GM18870 (cell line): ENCODE data around the gene CTTNBP2NL.
A peak's percentile ranks its signal among the peaks of the same experiment; 100 is the strongest.
"Not testable (repeated sequence)": the region's sequence is repeated elsewhere in the genome, so short reads cannot be mapped to it uniquely, and the experiment has no call there.

ENCODE experiments used
- ATAC-seq: cut with Tn5 transposase; IDR thresholded peaks from one replicate; pipeline ENCODE4 v1.9.1; 2021; ENCODE audit warnings: moderate library complexity; ENCODE audit not compliant: unreplicated experiment

Gene CTTNBP2NL

DNA sequence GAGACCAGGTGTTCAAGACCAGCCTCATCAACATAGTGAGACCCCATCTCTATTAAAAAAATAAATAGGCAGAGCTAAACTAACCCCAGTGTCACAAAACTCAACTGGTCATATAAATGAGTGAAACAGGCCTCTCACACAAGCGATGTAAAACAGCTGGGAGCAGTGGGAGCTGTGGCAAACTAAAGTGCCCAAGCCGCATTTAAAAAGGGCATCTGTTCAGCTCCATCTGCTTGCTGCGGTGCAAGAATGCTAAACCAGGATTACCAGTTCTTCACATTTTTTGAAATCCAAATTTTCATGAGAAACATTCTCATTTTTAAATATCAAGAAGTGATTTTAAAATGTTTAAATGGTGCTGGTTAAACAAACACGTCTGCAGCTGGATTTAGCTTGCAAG is 62.7 kb downstream of the CTTNBP2NL start:
- no peak for ATAC-seq

DNA sequence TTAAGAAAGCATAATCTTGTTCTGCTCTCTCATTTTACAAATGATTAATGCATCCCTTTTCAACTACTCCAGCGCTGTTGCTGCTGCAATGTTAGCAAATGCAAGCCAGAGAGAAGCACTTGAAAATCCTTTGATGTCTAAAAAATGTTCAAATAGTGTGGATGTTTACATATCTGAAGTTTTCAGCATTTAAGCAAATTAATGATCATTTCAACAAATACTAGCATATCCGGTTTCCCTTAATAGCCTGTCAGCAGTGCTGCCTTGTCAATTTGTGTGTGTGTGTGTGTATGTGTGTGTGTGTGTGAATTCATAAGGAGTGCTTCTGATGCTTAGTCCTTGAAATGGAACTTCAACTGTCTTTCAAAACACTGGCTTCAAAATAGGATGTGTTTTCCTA is 64.6 kb downstream of the CTTNBP2NL start:
- no peak for ATAC-seq

GRCh38 chr1:112461200-112461871 is 65.3 kb downstream of the CTTNBP2NL start:
- ATAC-seq: no peak

DNA sequence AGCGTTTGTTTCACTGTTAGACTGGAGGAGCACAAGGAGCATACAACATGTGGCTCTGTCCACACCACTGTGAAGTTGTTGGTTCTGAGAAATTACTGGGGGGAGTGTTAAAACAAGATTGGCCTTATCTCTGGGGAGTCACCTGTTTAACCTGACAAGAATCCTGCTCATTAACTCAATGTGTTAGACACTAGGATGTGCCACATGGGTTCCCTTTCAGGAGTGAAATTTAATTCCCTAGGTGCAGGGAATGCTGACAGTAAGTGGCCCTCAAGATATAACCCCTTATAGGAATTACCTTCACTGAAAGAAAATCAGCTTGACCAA is 66.9 kb downstream of the CTTNBP2NL start:
- ATAC-seq: no peak

DNA sequence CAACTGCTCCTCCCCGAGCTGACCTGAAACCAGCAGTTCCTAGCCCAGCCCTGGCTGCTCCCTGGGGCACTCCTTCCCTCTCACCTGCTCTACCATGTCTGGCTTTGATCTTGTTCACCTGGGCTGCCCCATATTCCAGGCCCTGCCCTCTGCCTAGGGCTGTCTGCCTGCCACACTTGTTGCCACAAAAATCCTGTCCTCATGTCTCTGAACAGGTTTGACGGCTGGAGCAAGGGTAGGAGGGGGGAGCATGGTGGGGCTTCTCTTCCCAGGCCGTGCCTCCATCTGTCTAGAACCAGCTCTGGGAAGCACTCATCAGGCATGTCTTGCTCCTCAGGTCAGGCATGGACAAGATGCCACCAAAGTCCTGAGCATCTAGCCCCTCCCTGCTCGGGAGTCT is 68.5 kb downstream of the CTTNBP2NL start:
- ATAC-seq: no peak

GRCh38 chr1:112465122-112465521 is 69.1 kb downstream of the CTTNBP2NL start:
- ATAC-seq: no peak

- ATAC-seq: peak; percentile 81
Observed at GRCh38 chr1:112466078-112466660, 70.2 kb downstream of the CTTNBP2NL start.

DNA sequence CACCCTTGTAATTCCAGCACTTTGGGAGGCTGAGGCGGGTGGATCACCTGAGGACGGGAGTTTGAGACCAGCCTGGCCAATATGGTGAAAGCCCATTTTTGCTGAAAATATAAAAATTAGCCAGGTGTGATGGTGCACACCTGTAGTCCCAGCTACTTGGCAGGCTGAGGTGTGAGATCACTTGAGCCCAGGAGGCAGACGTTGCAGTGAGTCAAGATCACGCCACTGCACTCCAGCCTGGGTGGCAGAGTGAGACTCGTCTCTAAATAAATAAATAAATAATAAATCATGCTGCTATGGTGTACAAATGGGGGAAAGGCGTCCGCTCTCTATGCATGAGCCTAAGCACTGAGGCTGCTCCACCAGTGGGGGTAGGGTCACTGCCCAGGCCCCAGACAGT is 74.3 kb downstream of the CTTNBP2NL start:
- not testable (repeated sequence) for ATAC-seq

GRCh38 chr1:112470966-112471365 is 75.0 kb downstream of the CTTNBP2NL start:
- no peak for ATAC-seq

DNA sequence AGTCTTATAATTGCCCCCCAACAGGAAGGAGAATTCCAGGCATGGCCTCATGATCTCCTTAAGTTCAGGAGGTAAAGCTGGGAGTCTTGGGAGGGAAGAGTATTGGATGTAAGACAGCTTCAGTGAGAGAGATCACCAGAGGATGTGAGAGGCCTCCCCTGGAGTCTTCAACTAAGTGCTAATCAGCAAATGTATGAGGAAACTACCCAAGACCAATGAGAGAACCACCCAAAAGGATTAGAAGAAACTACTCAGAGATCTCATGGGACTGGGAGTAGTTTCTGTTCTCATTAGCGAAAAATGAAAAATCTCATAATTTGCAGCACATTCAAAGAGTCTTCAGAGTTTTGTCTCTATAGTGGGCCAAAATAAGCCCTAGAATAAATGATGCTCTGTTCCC is 76.1 kb downstream of the CTTNBP2NL start:
- no peak for ATAC-seq

DNA sequence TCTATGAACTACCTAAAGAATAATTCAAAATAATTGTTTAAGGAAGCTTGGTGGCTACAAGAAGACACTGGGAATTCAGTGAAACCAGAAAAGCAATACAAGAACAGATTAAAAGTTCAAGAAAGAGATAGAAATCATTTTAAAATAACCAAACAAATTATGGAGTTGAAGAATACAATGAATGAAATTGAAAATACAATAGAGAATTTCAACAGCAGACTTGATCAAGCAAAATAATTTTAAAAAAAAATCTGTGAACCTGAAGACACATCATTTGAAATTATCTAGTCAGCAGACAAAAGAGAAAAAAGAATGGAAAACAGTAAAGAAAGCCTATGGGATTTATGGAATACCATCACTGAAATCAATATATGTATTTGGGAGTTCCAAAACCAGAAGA is 81.5 kb downstream of the CTTNBP2NL start:
- no peak for ATAC-seq

DNA sequence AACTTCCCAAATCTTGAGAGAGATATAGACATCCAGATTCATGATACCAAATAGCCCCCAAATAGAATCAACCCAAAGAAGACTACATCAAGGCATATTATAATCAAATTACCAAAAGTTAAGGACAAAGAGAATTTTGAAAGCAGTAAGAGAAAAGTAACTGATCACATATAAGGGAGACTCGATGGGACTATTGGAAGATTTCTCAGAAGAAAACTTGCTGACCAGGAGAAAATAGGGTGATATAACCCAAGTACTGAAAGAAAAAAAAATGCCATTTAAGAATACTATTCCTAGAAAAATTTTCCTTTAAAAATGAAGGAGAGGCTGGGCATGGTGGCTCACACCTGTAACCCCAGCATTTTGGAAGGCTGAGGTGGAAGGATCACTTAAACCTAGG is 82.3 kb downstream of the CTTNBP2NL start:
- no peak for ATAC-seq

- ATAC-seq: not testable (repeated sequence)
Observed at GRCh38 chr1:112486063-112486462, 90.0 kb downstream of the CTTNBP2NL start.

DNA sequence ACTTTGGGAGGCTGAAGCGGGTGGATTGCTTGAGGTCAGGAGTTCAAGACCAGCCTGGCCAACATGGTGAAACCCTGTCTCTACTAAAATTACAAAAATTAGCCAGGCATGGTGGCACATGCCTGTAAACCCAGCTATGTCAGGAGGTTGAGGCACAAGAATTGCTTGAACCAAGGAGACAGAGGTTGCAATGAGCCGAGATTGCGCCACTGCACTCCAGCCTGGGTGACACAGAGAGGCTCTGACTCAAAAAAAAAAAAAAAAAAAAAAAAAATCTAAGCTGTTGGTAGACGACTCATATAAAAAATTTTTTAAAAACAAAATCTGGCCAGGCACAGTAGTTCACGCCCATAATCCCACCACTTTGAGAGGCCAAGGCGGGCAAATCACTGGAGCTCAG is 91.7 kb downstream of the CTTNBP2NL start:
- ATAC-seq: not testable (repeated sequence)

GRCh38 chr1:112488141-112488540 is 92.1 kb downstream of the CTTNBP2NL start:
- ATAC-seq: no peak

DNA sequence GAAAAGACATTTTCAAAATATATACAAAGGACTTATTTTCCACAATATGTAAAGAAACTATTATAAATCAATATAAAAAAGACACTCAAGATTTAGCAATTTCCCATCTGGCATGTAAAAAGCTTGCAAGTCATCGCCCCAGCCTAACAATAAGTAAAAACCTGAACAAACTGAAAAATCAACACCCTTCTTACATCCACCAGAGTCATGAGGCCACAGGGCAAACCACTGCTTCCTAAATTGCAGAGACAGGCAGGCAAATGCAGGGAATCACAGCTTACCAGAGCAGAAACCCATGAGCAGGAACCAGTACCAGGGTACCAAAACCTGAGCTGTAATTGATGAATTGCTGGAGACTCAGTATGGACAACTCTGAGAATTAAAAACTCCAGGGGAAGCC is 96.1 kb downstream of the CTTNBP2NL start:
- no peak for ATAC-seq

DNA sequence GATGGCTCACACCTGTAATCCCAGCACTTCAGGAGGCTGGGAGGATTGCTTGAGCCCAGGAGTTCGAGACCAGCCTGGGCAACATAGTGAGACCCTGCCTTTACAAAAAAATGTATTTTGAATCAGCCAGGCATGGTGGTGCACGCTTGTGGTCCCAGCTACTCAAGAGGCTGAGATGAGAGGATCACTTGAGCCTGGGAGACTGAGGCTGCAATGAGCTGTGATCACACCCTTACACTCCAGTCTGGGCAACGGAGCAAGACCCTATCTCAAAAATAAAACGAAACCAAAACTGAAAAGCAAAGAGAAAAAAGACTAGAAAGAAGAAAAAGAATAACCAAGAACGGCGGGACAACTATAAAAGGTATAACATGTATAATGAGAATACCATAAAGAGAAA is 97.3 kb downstream of the CTTNBP2NL start:
- ATAC-seq: no peak

DNA sequence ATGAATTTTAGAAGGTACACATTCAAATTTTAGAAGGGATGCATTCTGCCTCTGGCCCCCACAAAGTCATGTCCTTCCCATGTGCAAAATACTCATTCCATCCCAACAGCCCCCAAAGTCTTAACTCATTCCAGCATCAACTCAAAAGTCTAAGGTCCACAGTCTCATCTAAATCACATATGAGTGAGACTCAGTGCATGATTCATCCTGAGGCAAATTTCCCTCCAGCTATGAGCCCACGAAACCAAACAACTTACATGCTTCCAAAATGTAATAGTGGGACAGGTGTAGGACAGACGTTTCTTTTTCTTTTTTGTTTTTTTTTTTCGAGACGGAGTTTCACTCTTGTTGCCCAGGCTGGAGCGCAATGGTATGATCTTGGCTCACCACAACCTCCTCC is 100.3 kb downstream of the CTTNBP2NL start:
- ATAC-seq: no peak

DNA sequence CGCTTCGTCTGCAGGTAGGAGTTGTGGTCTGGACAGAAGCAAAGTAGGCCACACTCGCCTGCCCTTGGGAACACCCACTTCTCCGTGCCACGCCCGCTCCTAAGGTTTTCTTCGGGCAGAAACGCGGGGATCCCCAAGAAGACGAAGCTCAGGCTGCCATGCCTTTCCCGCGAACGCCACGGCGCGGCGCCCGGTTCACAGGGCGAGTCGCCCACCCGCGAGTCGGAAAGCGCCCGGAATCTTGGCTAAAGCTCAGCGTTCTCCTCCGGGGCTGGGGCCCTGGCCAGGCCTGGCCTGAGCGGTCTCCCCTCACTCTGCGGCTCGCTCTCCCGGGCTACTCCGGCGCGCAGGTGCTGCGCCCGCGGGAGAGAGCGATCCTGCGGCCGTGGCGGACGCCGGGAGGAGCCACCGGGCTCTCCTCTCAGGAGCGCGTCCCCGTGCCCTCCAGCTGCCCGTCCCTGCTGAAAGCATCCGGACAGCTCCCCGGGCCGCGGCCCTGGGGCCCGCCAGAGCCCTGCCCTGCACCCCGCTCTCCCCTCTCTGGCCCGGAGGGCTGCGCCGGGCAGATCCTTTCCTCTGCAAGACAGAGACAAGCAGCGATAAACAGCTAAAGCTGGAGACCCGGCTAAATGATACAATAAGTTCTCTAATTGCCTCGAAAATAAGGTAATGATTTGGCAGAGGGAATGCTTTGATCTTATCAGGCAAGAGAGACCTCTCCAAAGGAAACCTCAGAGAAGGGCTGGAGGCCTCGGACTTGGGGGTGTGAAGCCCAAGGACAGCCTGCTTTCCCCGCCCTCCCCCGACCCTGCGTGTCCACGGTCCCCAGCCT is 106.0 kb downstream of the CTTNBP2NL start:
- ATAC-seq: no peak

- ATAC-seq: no peak
Observed at GRCh38 chr1:112502826-112503225, 106.8 kb downstream of the CTTNBP2NL start.

- ATAC-seq: no peak
Observed at GRCh38 chr1:112504001-112504660, 108.1 kb downstream of the CTTNBP2NL start.
